ENCODE data around the gene PARVG.
A peak's percentile ranks its signal among the peaks of the same experiment; 100 is the strongest.

Gene PARVG

GRCh38 chr22:44165286-44165874, 15.3 kb upstream of the PARVG start:
- Histone ChIP-seq H3K9me3 (replicated peaks in 1 of 11) (no peaks in the 10 kb centered on the region), H3K27ac (no peak overlapping the region), H3K4me3 (no peak overlapping the region), H3K4me1 (peaks cover 0 to 26% (median 11%) of the 10 kb centered on the region in 10 experiments; a peak in 17 of 20 replicates), H3K4me2 (no peak overlapping the region), H3K27me3 (peaks cover 0 to 5% (median 0%) of the 10 kb centered on the region in 11 experiments; a peak in 1 of 22 replicates), H4K20me1 (no peaks in the 10 kb centered on the region; a peak in 1 of 22 replicates), H3K9ac (no peak overlapping the region; a peak in 1 of 22 replicates), H3K36me3 (peaks cover 0 to 17% (median 0%) of the 10 kb centered on the region in 11 experiments; a peak in 2 of 22 replicates)
- TF ChIP-seq Cebpa-rat (IDR thresholded peaks at IDR 0.05) = no peak

DNA sequence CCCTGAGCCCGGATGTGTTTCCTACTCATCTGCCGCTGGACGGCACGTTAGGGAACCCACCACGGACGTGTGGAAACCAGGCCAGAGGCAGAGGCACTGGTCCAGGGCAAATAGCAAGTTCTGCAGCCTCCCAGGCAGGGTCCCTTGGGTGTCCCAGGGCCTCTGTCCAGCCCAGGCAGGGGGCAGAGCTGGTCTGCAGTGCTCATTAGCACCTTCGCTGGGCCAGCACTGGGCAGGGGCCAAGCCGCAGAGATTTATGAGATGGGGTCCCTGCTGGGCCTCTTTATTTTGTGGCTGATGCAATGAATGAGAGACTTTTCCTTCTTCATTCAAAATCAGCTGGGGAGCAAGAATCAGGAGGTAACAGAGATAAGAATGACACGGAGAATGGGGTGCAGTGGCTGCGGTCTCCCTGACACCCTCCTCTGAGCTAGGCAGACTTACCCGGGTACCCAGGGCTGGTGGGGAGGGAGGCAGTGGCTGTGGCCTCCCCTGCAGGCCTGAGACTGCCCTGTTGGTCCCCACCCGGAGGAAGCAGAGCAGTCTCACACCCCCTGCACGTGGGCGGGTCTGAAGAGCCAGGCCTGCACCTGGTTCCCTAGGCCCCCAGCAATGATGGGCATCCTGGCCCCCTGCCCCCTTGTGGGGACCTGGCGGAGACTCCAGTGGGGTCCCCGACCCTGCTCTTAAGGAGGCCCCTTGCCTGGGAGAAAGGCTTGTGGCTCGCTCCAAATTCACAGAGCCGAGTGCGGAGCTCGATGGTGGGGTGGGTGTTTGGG, 14.0 kb upstream of the PARVG start:
- Histone ChIP-seq H3K27me3 (0 out of 22 replicates have a peak, but pooled peaks cover 0 to 2% (median 0%) of the 10 kb centered on the region in 11 experiments), H3K27ac (peak overlapping the region in 1 of 11 experiments; percentile 31; a peak in 2 of 22 replicates), H3K9ac (no peak overlapping the region), H3K9me3 (replicated peaks in 1 of 11) (no peaks in the 10 kb centered on the region), H3K36me3 (peaks cover 0 to 17% (median 0%) of the 10 kb centered on the region in 11 experiments; a peak in 2 of 22 replicates), H3K4me3 (no peak overlapping the region), H3K4me1 (peaks cover 5 to 26% (median 15%) of the 10 kb centered on the region in 10 experiments), H4K20me1 (no peaks in the 10 kb centered on the region), H3K4me2 (no peak overlapping the region)
- TF ChIP-seq Cebpa-rat (IDR thresholded peaks at IDR 0.05) = no peak

GRCh38 chr22:44167501-44167900, 13.2 kb upstream of the PARVG start:
- Histone ChIP-seq H3K4me3 (no peak overlapping the region), H4K20me1 (no peaks in the 10 kb centered on the region), H3K4me1 (peaks cover 13 to 32% (median 23%) of the 10 kb centered on the region in 10 experiments), H3K9ac (no peak overlapping the region), H3K4me2 (no peak overlapping the region), H3K27me3 (no peaks in the 10 kb centered on the region), H3K36me3 (peaks cover 0 to 17% (median 0%) of the 10 kb centered on the region in 11 experiments; a peak in 2 of 22 replicates), H3K27ac (peak overlapping the region in 2 of 11 experiments; percentile 6 to 31; a peak in 2 of 22 replicates), H3K9me3 (replicated peaks in 1 of 11) (no peaks in the 10 kb centered on the region)
- TF ChIP-seq Cebpa-rat (IDR thresholded peaks at IDR 0.05) = no peak

- TF ChIP-seq Cebpa-rat (IDR thresholded peaks at IDR 0.05) = no peak
- Histone ChIP-seq H3K27ac (no peak overlapping the region; a peak in 1 of 22 replicates), H3K27me3 (no peaks in the 10 kb centered on the region), H3K9ac (no peak overlapping the region), H3K9me3 (replicated peaks in 1 of 11) (no peaks in the 10 kb centered on the region), H3K4me3 (no peak overlapping the region), H3K4me1 (peaks cover 20 to 39% (median 30%) of the 10 kb centered on the region in 10 experiments), H3K4me2 (no peak overlapping the region), H4K20me1 (no peaks in the 10 kb centered on the region), H3K36me3 (peaks cover 0 to 17% (median 0%) of the 10 kb centered on the region in 11 experiments; a peak in 2 of 22 replicates)
Observed at GRCh38 chr22:44168206-44168605, 12.5 kb upstream of the PARVG start.

- H3K4me3 ChIP-seq = no peak overlapping the region
- H3K27ac ChIP-seq = peak overlapping the region in 6 of 11 experiments; percentile 90 to 95 (median 93); a peak in 11 of 22 replicates
- H3K27me3 ChIP-seq = no peaks in the 10 kb centered on the region
- no peak overlapping the region for H3K9ac ChIP-seq
- peaks cover 0 to 11% (median 0%) of the 10 kb centered on the region in 11 experiments; a peak in 1 of 22 replicates for H3K36me3 ChIP-seq
- TF ChIP-seq Cebpa-rat (IDR thresholded peaks at IDR 0.05) = no peak
- H3K9me3 ChIP-seq (replicated peaks in 1 of 11) = no peaks in the 10 kb centered on the region
- H4K20me1 ChIP-seq = no peaks in the 10 kb centered on the region
- H3K4me1 ChIP-seq = peaks cover 28 to 62% (median 52%) of the 10 kb centered on the region in 10 experiments
- H3K4me2 ChIP-seq = peak overlapping the region in 8 of 11 experiments; percentile 91 to 99 (median 94); a peak in 15 of 22 replicates
Observed at GRCh38 chr22:44170470-44170869, 10.3 kb upstream of the PARVG start.

DNA sequence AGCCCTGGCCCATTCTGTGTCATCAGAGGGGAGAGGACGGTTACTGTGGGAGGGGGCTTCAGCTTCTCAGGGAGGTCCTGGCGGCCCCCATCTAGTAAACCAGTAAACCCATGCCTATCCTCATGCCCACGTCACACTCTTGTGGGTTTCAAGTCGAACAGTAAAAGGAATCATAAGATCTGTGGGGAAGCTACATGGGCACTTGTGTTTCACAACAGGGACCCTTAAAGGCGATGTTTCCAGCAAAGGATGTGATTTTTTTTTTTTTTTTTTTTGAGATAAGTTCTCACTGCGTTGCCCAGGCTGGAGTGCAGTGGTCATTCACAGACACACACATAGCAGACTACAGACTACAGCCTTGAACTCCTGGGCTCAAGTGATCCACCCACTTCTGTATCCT, 9.2 kb upstream of the PARVG start:
- Histone ChIP-seq H3K9me3 (replicated peaks in 1 of 11) (no peaks in the 10 kb centered on the region), H3K9ac (peak overlapping the region; percentile 67 to 81 (median 78); a peak in 19 of 22 replicates), H4K20me1 (no peaks in the 10 kb centered on the region), H3K27ac (peak overlapping the region; percentile 81 to 95 (median 92)), H3K4me3 (peak overlapping the region in 1 of 10 experiments; percentile 14; a peak in 1 of 20 replicates), H3K4me1 (peaks cover 28 to 67% (median 55%) of the 10 kb centered on the region in 10 experiments), H3K27me3 (no peaks in the 10 kb centered on the region), H3K36me3 (peaks cover 0 to 8% (median 0%) of the 10 kb centered on the region in 11 experiments; a peak in 1 of 22 replicates), H3K4me2 (peak overlapping the region; percentile 83 to 99 (median 93))
- no peak for TF ChIP-seq Cebpa-rat (IDR thresholded peaks at IDR 0.05)

DNA sequence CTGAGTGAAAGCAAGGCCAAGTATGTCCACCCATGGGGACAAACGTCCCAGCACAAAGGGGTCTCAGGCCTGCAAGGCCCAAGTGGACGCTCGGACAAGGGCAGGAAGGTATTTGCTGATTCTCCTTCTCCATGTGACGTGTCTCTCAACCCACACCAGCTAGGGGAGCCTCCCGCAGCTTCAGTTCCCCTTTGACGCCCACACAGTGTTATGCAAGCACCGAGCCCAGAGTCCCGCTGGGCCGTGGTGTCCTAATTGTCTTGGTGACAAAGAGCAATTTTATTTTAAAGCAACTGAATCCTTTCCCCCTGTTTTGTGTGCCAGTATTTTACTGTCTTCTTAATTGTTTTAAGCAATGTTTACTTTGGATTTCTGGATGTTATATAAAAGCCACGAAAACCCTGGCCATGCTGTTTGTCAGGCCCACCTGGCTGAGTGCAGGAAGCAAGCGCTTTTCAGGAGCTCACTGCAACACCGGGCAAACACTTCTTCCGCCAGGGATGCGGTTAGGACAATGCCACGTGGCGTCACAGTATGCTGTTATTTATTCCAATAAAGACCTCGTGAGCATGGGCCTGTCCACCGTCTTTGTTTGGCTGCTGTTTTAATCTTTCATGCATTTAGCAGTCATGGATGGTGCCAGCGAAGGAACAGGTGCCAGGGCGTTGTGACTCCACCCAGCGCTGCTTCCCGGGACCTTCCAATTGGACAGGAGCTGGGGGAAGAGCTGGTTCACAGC, 8.2 kb upstream of the PARVG start:
- Histone ChIP-seq H3K4me1 (peaks cover 28 to 68% (median 55%) of the 10 kb centered on the region in 10 experiments), H3K27ac (peak overlapping the region; percentile 81 to 95 (median 92)), H3K4me2 (peak overlapping the region; percentile 83 to 99 (median 93)), H4K20me1 (no peaks in the 10 kb centered on the region), H3K36me3 (peaks cover 0 to 8% (median 0%) of the 10 kb centered on the region in 11 experiments; a peak in 1 of 22 replicates), H3K4me3 (peak overlapping the region in 8 of 10 experiments; percentile 30 to 56 (median 46); a peak in 16 of 20 replicates), H3K27me3 (no peaks in the 10 kb centered on the region), H3K9me3 (replicated peaks in 1 of 11) (no peaks in the 10 kb centered on the region), H3K9ac (peak overlapping the region; percentile 67 to 81 (median 78))
- peak; percentile 86 to 96 (median 91) for TF ChIP-seq Cebpa-rat (IDR thresholded peaks at IDR 0.05)

GRCh38 chr22:44173154-44173553, 7.6 kb upstream of the PARVG start:
- Histone ChIP-seq H3K9me3 (replicated peaks in 1 of 11) (no peaks in the 10 kb centered on the region), H3K27ac (peak overlapping the region; percentile 81 to 95 (median 92)), H3K4me2 (peak overlapping the region; percentile 83 to 99 (median 93)), H3K4me1 (peaks cover 28 to 68% (median 55%) of the 10 kb centered on the region in 10 experiments), H3K9ac (peak overlapping the region; percentile 67 to 81 (median 78)), H3K27me3 (no peaks in the 10 kb centered on the region), H4K20me1 (no peaks in the 10 kb centered on the region), H3K4me3 (peak overlapping the region in 8 of 10 experiments; percentile 30 to 56 (median 46); a peak in 15 of 20 replicates), H3K36me3 (peaks cover 0 to 4% (median 0%) of the 10 kb centered on the region in 11 experiments; a peak in 1 of 22 replicates)
- TF ChIP-seq Cebpa-rat (IDR thresholded peaks at IDR 0.05) = no peak

All from BLaER1 treated with 17β-estradiol and CSF1 and Interleukin-3, amounts not matched to agents 10 nM and 100 nM (cell line).